HepG2 (cell line): ENCODE data around the gene RPL41. TPM values are rescaled to one million over a fixed set of nuclear protein-coding genes. Genes with fewer than 3 reads are reported as not detected.

Source experiments
- polyA plus RNA-seq, 8 experiments: library from polyadenylated mRNA; depleted of rRNA in 3 of 8; stranded (reverse) in 7 of 8; unstranded in 1 of 8; fragments of >200 nt; fragmentation: Illumina TruSeq in 4 of 8; extraction: Trizol in 4 of 8; gene quantifications; 2 replicates each; pipeline versions ENCODE4 v1.2.1 to v1.2.3, GENCODE V29; 2011 to 2016; ENCODE audit warnings: low read depth in 4 of 8, missing spikeins in 1 of 8, mixed read lengths in 1 of 8; ENCODE audit not compliant: insufficient read depth in 1 of 8
- total RNA-seq, 5 experiments: library from RNA; depleted of rRNA; stranded (reverse); fragments of >200 nt; fragmentation: Illumina TruSeq; extraction: Trizol; gene quantifications; 2 replicates each; pipeline ENCODE4 v1.2.3, GENCODE V29; 2016; ENCODE audit warnings: low read depth in 1 of 5

Gene RPL41
- total and polyA plus RNA-seq, 2 of the 13 experiments (the other 11 are each of a cell fraction or from before 2014, with no cell fraction given): 4,012 to 7,670 TPM

Other genes with a start within 250 kb of the RPL41 start
- 51.8 and 57.9 TPM in 2 replicates for gene PYM1, start 188.7 kb upstream of the RPL41 start, total RNA-seq (2016; rRNA removed; fragmentation: Illumina TruSeq; extraction: Trizol)
- gene PYM1, start 188.7 kb upstream of the RPL41 start, polyA plus RNA-seq (2011; rRNA removed): 40.7 and 44.0 TPM in 2 replicates
- 2.4 and 2.7 TPM in 2 replicates for gene DGKA, start 185.5 kb upstream of the RPL41 start, total RNA-seq (2016; rRNA removed; fragmentation: Illumina TruSeq; extraction: Trizol)
- 5.4 and 7.6 TPM in 2 replicates for gene DGKA, start 185.5 kb upstream of the RPL41 start, polyA plus RNA-seq (2011; rRNA removed)
- 0.35 and 0.49 TPM in 2 replicates for gene PMEL, start 150.6 kb upstream of the RPL41 start, total RNA-seq (2016; rRNA removed; fragmentation: Illumina TruSeq; extraction: Trizol)
- 3.3 and 3.4 TPM in 2 replicates for gene PMEL, start 150.6 kb upstream of the RPL41 start, polyA plus RNA-seq (2011; rRNA removed)
- gene CDK2, start 149.8 kb upstream of the RPL41 start, total RNA-seq (2016; rRNA removed; fragmentation: Illumina TruSeq; extraction: Trizol): 47.5 and 52.0 TPM in 2 replicates
- gene CDK2, start 149.8 kb upstream of the RPL41 start, polyA plus RNA-seq (2011; rRNA removed): 42.0 and 52.6 TPM in 2 replicates
- gene RAB5B, start 142.6 kb upstream of the RPL41 start, total RNA-seq (2016; rRNA removed; fragmentation: Illumina TruSeq; extraction: Trizol): 26.0 and 33.1 TPM in 2 replicates
- gene RAB5B, start 142.6 kb upstream of the RPL41 start, polyA plus RNA-seq (2011; rRNA removed): 68.3 and 70.4 TPM in 2 replicates
- 23.9 and 24.6 TPM in 2 replicates for gene SUOX, start 119.4 kb upstream of the RPL41 start, total RNA-seq (2016; rRNA removed; fragmentation: Illumina TruSeq; extraction: Trizol)
- gene SUOX, start 119.4 kb upstream of the RPL41 start, polyA plus RNA-seq (2011; rRNA removed): 25.9 and 28.9 TPM in 2 replicates
- 0.58 and 0.76 TPM in 2 replicates for gene IKZF4, start 95.6 kb upstream of the RPL41 start, total RNA-seq (2016; rRNA removed; fragmentation: Illumina TruSeq; extraction: Trizol)
- gene IKZF4, start 95.6 kb upstream of the RPL41 start, polyA plus RNA-seq (2011; rRNA removed): 2.2 TPM in 2 replicates
- gene RPS26, start 74.7 kb upstream of the RPL41 start, total RNA-seq (2016; rRNA removed; fragmentation: Illumina TruSeq; extraction: Trizol): 421 and 486 TPM in 2 replicates
- gene RPS26, start 74.7 kb upstream of the RPL41 start, polyA plus RNA-seq (2011; rRNA removed): 137 and 150 TPM in 2 replicates
- gene ERBB3, start 36.5 kb upstream of the RPL41 start, total RNA-seq (2016; rRNA removed; fragmentation: Illumina TruSeq; extraction: Trizol): 55.2 and 93.6 TPM in 2 replicates
- 358 and 371 TPM in 2 replicates for gene ERBB3, start 36.5 kb upstream of the RPL41 start, polyA plus RNA-seq (2011; rRNA removed)
- gene PA2G4, start 12.1 kb upstream of the RPL41 start, total RNA-seq (2016; rRNA removed; fragmentation: Illumina TruSeq; extraction: Trizol): 240 and 281 TPM in 2 replicates
- 115 and 147 TPM in 2 replicates for gene PA2G4, start 12.1 kb upstream of the RPL41 start, polyA plus RNA-seq (2011; rRNA removed)
- gene ZC3H10, start 1.6 kb downstream of the RPL41 start, total RNA-seq (2016; rRNA removed; fragmentation: Illumina TruSeq; extraction: Trizol): 1.9 and 2.3 TPM in 2 replicates
- gene ZC3H10, start 1.6 kb downstream of the RPL41 start, polyA plus RNA-seq (2011; rRNA removed): 0.70 and 0.98 TPM in 2 replicates
- 30.1 and 66.9 TPM in 2 replicates for gene ESYT1, start 11.6 kb downstream of the RPL41 start, total RNA-seq (2016; rRNA removed; fragmentation: Illumina TruSeq; extraction: Trizol)
- gene ESYT1, start 11.6 kb downstream of the RPL41 start, polyA plus RNA-seq (2011; rRNA removed): 71.0 and 80.1 TPM in 2 replicates
- 75.7 and 76.5 TPM in 2 replicates for gene MYL6B, start 36.0 kb downstream of the RPL41 start, total RNA-seq (2016; rRNA removed; fragmentation: Illumina TruSeq; extraction: Trizol)
- 81.4 and 88.7 TPM in 2 replicates for gene MYL6B, start 36.0 kb downstream of the RPL41 start, polyA plus RNA-seq (2011; rRNA removed)
- 1,192 and 1,778 TPM in 2 replicates for gene MYL6, start 41.7 kb downstream of the RPL41 start, total RNA-seq (2016; rRNA removed; fragmentation: Illumina TruSeq; extraction: Trizol)
- 983 and 1,127 TPM in 2 replicates for gene MYL6, start 41.7 kb downstream of the RPL41 start, polyA plus RNA-seq (2011; rRNA removed)
- gene SMARCC2, start 72.8 kb downstream of the RPL41 start, total RNA-seq (2016; rRNA removed; fragmentation: Illumina TruSeq; extraction: Trizol): 13.1 and 21.3 TPM in 2 replicates
- gene SMARCC2, start 72.8 kb downstream of the RPL41 start, polyA plus RNA-seq (2011; rRNA removed): 21.0 and 24.1 TPM in 2 replicates
- 27.1 and 32.9 TPM in 2 replicates for gene RNF41, start 105.3 kb downstream of the RPL41 start, total RNA-seq (2016; rRNA removed; fragmentation: Illumina TruSeq; extraction: Trizol)
- gene RNF41, start 105.3 kb downstream of the RPL41 start, polyA plus RNA-seq (2011; rRNA removed): 39.4 and 46.7 TPM in 2 replicates
- 31.2 and 33.2 TPM in 2 replicates for gene NABP2, start 107.7 kb downstream of the RPL41 start, total RNA-seq (2016; rRNA removed; fragmentation: Illumina TruSeq; extraction: Trizol)
- gene NABP2, start 107.7 kb downstream of the RPL41 start, polyA plus RNA-seq (2011; rRNA removed): 27.9 and 35.5 TPM in 2 replicates
- gene SLC39A5, start 113.4 kb downstream of the RPL41 start, total RNA-seq (2016; rRNA removed; fragmentation: Illumina TruSeq; extraction: Trizol): 39.7 and 101 TPM in 2 replicates
- gene SLC39A5, start 113.4 kb downstream of the RPL41 start, polyA plus RNA-seq (2011; rRNA removed): 59.7 and 80.6 TPM in 2 replicates
- gene ANKRD52, start 141.8 kb downstream of the RPL41 start, total RNA-seq (2016; rRNA removed; fragmentation: Illumina TruSeq; extraction: Trizol): 7.8 and 22.0 TPM in 2 replicates
- gene ANKRD52, start 141.8 kb downstream of the RPL41 start, polyA plus RNA-seq (2011; rRNA removed): 9.2 and 11.2 TPM in 2 replicates
- 18.6 and 21.0 TPM in 2 replicates for gene COQ10A, start 150.3 kb downstream of the RPL41 start, total RNA-seq (2016; rRNA removed; fragmentation: Illumina TruSeq; extraction: Trizol)
- 35.3 and 37.3 TPM in 2 replicates for gene COQ10A, start 150.3 kb downstream of the RPL41 start, polyA plus RNA-seq (2011; rRNA removed)
- 175 and 243 TPM in 2 replicates for gene CS, start 183.7 kb downstream of the RPL41 start, total RNA-seq (2016; rRNA removed; fragmentation: Illumina TruSeq; extraction: Trizol)
- gene CS, start 183.7 kb downstream of the RPL41 start, polyA plus RNA-seq (2011; rRNA removed): 173 and 177 TPM in 2 replicates
- 246 and 356 TPM in 2 replicates for gene CNPY2, start 199.4 kb downstream of the RPL41 start, total RNA-seq (2016; rRNA removed; fragmentation: Illumina TruSeq; extraction: Trizol)
- 250 and 285 TPM in 2 replicates for gene CNPY2, start 199.4 kb downstream of the RPL41 start, polyA plus RNA-seq (2011; rRNA removed)
- 14.8 and 27.2 TPM in 2 replicates for gene PAN2, start 217.4 kb downstream of the RPL41 start, total RNA-seq (2016; rRNA removed; fragmentation: Illumina TruSeq; extraction: Trizol)
- 61.1 and 68.5 TPM in 2 replicates for gene PAN2, start 217.4 kb downstream of the RPL41 start, polyA plus RNA-seq (2011; rRNA removed)
- 0.35 and 0.51 TPM in 2 replicates for gene IL23A, start 222.3 kb downstream of the RPL41 start, total RNA-seq (2016; rRNA removed; fragmentation: Illumina TruSeq; extraction: Trizol)
- gene IL23A, start 222.3 kb downstream of the RPL41 start, polyA plus RNA-seq (2011; rRNA removed): 0.33 and 0.72 TPM in 2 replicates
- gene STAT2, start 243.5 kb downstream of the RPL41 start, total RNA-seq (2016; rRNA removed; fragmentation: Illumina TruSeq; extraction: Trizol): 41.6 and 43.5 TPM in 2 replicates
- gene STAT2, start 243.5 kb downstream of the RPL41 start, polyA plus RNA-seq (2011; rRNA removed): 84.6 and 107 TPM in 2 replicates
- 1.7 and 3.3 TPM in 2 replicates for gene APOF, start 246.2 kb downstream of the RPL41 start, total RNA-seq (2016; rRNA removed; fragmentation: Illumina TruSeq; extraction: Trizol)
- 23.9 and 27.5 TPM in 2 replicates for gene APOF, start 246.2 kb downstream of the RPL41 start, polyA plus RNA-seq (2011; rRNA removed)